AG04450 (cell line): Measurements from ENCODE around the gene WDR44. TPM values are rescaled to one million over a fixed set of nuclear protein-coding genes. Genes with fewer than 3 reads are reported as not detected.

Source experiments
- CTCF ChIA-PET: fragments of 300-600, 350-600 bp; formaldehyde crosslinking; extraction: SDS; loops from one replicate; lab custom pipeline; 2022; ENCODE audit warnings: antibody characterized with exemption, inconsistent platforms; lab: Charles Lee
- POLR2A ChIA-PET: fragments of 350-600 bp; formaldehyde crosslinking; extraction: SDS; loops from one replicate; lab custom pipeline; 2021; ENCODE audit warnings: antibody characterized with exemption, inconsistent platforms; lab: Yijun Ruan, JAX
- DNase-seq: peaks from one replicate; pipeline ENCODE4 v3.0.0-alpha.2; 2011; ENCODE audit warnings: low read depth, low spot score
- H3K27ac ChIP-seq: one replicate; pipeline ENCODE4 v1.5.1; 2012; ENCODE audit warnings: low read depth, low read length, control low read depth
- H3K27me3 ChIP-seq: one replicate; pipeline ENCODE4 v1.6.0; 2012; ENCODE audit warnings: low read length; ENCODE audit not compliant: control insufficient read depth, insufficient read depth
- H3K4me3 ChIP-seq: 2 replicates; pipeline ENCODE4 v1.5.1; 2011; ENCODE audit warnings: mild to moderate bottlenecking, low read depth, low read length, control low read depth
- H3K9me3 ChIP-seq: 2 replicates; pipeline ENCODE4 v1.5.1; 2012; ENCODE audit warnings: low read length; ENCODE audit not compliant: control insufficient read depth, insufficient read depth
- polyA plus RNA-seq: library from polyadenylated mRNA; depleted of rRNA; stranded (reverse); fragments of >200 nt; gene quantifications from 2 replicates; pipeline ENCODE4 v1.2.3, GENCODE V29; 2011
- TF ChIP-seq, protein P1 (sequence below): IDR thresholded peaks from 2 replicates; pipeline ENCODE4 v1.5.1; 2011; ENCODE audit warnings: low read depth, low read length, control low read depth, inconsistent platforms

WDR44 gene
- polyA plus RNA-seq, 1 experiment, result 17.2 TPM

- TF ChIP-seq, protein P1, sequence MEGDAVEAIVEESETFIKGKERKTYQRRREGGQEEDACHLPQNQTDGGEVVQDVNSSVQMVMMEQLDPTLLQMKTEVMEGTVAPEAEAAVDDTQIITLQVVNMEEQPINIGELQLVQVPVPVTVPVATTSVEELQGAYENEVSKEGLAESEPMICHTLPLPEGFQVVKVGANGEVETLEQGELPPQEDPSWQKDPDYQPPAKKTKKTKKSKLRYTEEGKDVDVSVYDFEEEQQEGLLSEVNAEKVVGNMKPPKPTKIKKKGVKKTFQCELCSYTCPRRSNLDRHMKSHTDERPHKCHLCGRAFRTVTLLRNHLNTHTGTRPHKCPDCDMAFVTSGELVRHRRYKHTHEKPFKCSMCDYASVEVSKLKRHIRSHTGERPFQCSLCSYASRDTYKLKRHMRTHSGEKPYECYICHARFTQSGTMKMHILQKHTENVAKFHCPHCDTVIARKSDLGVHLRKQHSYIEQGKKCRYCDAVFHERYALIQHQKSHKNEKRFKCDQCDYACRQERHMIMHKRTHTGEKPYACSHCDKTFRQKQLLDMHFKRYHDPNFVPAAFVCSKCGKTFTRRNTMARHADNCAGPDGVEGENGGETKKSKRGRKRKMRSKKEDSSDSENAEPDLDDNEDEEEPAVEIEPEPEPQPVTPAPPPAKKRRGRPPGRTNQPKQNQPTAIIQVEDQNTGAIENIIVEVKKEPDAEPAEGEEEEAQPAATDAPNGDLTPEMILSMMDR, result no peak
- POLR2A ChIA-PET, result interaction anchor here (0.9 to 1.5 kb wide), 2 partner anchors 25 to 105 kb away, joined by 3 to 5 read pairs; no protein-coding TSS in a partner anchor
- no peaks in the 10 kb centered on the region for H3K27me3 ChIP-seq
Measured at GRCh38 chrX:118496763-118497079, 150.8 kb downstream of the WDR44 start.

DNA sequence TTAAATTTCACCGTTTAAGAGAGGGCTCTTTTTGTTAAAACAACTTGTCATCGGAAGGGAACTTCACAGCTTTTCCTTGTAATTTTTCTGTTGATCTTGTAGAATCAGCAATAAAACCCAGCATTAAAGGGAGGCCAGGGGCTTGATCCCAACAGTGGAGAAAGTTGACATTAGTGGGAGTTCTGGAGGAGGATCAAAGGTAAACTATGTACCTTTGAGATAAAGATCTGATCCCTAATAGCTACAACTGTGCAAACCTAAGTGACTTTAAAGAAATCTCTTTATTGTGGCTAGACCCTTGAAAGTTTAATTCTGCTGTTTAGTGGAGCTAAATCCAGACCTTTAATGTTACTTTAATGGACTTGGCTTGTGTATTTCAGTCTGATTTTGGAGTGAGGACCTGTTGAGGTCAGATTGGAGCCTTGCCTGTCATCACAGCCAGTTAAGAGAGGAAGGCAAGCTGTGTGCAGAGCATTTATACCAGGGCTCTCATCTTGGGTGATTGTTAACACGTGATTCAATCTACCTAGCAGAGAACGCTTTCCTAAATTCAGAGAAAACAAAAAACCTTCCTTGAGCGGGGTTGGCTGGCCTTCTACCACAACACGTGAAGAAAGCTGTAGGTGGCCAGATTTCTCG lies 151.4 kb downstream of the WDR44 start:
- Histone ChIP-seq H3K27me3 (no peaks in the 10 kb centered on the region), H3K9me3 (no peaks in the 10 kb centered on the region), H3K27ac (no peak overlapping the region), H3K4me3 (peak overlapping the region; percentile 76)
- no peak for DNase-seq
- TF ChIP-seq, protein P1, result no peak
- ChIA-PET POLR2A (no interaction called here), CTCF (interaction anchor here (1.5 to 1.8 kb wide), 2 partner anchors 38 to 105 kb away, joined by 5 to 6 read pairs; no protein-coding TSS in a partner anchor)

More at GRCh38 chrX:118496763-118497079, 150.8 kb downstream of the WDR44 start:
- H3K9me3 ChIP-seq, result no peaks in the 10 kb centered on the region
- H3K27ac ChIP-seq, result no peak overlapping the region
- no peak for DNase-seq
- CTCF ChIA-PET, result interaction anchor here (0.5 to 1.8 kb wide), 3 partner anchors 37 to 106 kb away, joined by 4 to 6 read pairs (median 5); no protein-coding TSS in a partner anchor
- peak overlapping the region; percentile 76 for H3K4me3 ChIP-seq

GRCh38 chrX:118498351-118498750 lies 152.4 kb downstream of the WDR44 start:
- Histone ChIP-seq H3K27ac (no peak overlapping the region), H3K27me3 (no peaks in the 10 kb centered on the region), H3K9me3 (no peaks in the 10 kb centered on the region), H3K4me3 (no peak overlapping the region)
- DNase-seq, result no peak
- ChIA-PET POLR2A (no interaction called here), CTCF (interaction anchor here (0.8 to 1.0 kb wide), 2 partner anchors 39 to 104 kb away, joined by 3 read pairs; no protein-coding TSS in a partner anchor)
- TF ChIP-seq, protein P1, result no peak

DNA sequence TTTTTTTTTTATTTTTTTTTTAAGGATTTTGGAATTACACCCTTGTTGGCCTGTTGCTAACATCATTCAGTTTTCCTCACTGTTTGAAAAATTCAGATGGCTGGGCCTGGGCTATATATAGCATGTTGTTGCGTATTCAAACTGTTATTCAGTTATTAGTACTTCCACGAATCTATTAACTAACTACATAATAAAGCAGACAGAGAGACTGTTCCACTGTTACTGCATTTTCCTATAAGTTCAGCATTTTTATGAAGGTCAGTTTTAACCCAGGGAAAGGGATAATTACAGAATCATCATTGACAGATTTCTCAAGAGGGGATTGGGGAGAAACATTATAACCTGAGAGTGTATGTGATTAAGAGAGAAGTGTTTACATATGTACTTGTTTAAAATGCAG lies 152.8 kb downstream of the WDR44 start:
- Histone ChIP-seq H3K4me3 (no peak overlapping the region), H3K9me3 (no peaks in the 10 kb centered on the region), H3K27ac (no peak overlapping the region), H3K27me3 (no peaks in the 10 kb centered on the region)
- TF ChIP-seq, protein P1, result no peak
- DNase-seq, result no peak
- CTCF ChIA-PET, result interaction anchor here (0.8 to 1.5 kb wide), 3 partner anchors 10 to 103 kb away, joined by 3 to 6 read pairs (median 3); no protein-coding TSS in a partner anchor
- POLR2A ChIA-PET, result no interaction called here

DNA sequence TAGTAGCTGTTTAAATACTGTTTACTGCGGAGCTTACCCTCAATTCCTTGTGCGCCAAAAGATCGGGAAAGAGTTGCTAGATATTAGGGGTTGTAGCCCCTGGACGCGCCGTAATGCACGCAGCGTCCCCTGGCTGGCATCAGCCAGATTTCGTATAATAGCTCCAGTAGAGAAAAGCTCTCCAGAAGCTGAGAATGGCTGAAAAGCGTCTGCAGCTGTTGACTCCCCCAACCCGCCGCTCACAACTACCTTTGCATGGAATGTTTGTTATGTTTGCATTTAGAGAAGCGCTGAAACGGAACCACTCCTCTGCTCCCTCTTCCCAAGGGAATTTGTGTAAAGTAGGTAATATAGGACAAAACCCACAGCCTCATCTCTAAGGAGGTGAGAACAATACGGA lies 153.4 kb downstream of the WDR44 start:
- H3K27me3 ChIP-seq, result no peaks in the 10 kb centered on the region
- ChIA-PET POLR2A (no interaction called here), CTCF (interaction anchor here (0.6 to 1.5 kb wide), 6 partner anchors 9 to 105 kb away, joined by 3 to 6 read pairs (median 3); no protein-coding TSS in a partner anchor)
- H3K4me3 ChIP-seq, result no peak overlapping the region
- H3K9me3 ChIP-seq, result no peaks in the 10 kb centered on the region
- no peak for DNase-seq
- H3K27ac ChIP-seq, result no peak overlapping the region
- TF ChIP-seq, protein P1, result peak; percentile 34
